ENCODE data around the gene TRERF1. TPM values are rescaled to one million over a fixed set of nuclear protein-coding genes. Genes with fewer than 3 reads are reported as not detected.

The TRERF1 gene
- total RNA-seq, 4 donors from 2014 or later = 0.47 to 0.87 (median 0.50) TPM

GRCh38 chr6:42441697-42442081 is 10.0 kb downstream of the TRERF1 start:
- no peaks in the 10 kb centered on the region for H3K9me3 ChIP-seq
- H3K4me1 ChIP-seq = no peaks in the 10 kb centered on the region
- no peaks in the 10 kb centered on the region for H3K27me3 ChIP-seq
- no peak overlapping the region for H3K4me3 ChIP-seq
- H3K27ac ChIP-seq = peak overlapping the region in 3 of 4 donors; percentile 37 to 51 (median 38)
- H3K36me3 ChIP-seq = no peaks in the 10 kb centered on the region
- no peak for DNase-seq
- intact Hi-C loops (cut with DNase I; ENCODE audit: low total_unique reads) (no loop called here), in situ Hi-C loops (cut with MboI; ENCODE audit: low sequenced_read_pairs in 4 of 4) (no loop called here)
- ATAC-seq = no peak
- TF ChIP-seq CTCF (IDR thresholded peaks at IDR 0.05 in 4 of 5, conservative IDR thresholded peaks at IDR 0.05 in 1 of 5) = no peak

- intact Hi-C loops (cut with DNase I; ENCODE audit: low total_unique reads) (no loop called here), in situ Hi-C loops (cut with MboI; ENCODE audit: low sequenced_read_pairs in 4 of 4) (no loop called here)
- Histone ChIP-seq H3K27ac (peak overlapping the region in 3 of 4 donors; percentile 37 to 51 (median 38)), H3K9me3 (no peaks in the 10 kb centered on the region), H3K4me1 (no peaks in the 10 kb centered on the region), H3K36me3 (no peaks in the 10 kb centered on the region), H3K4me3 (no peak overlapping the region), H3K27me3 (no peaks in the 10 kb centered on the region)
- ATAC-seq = peak; percentile 53 to 65
- no peak for DNase-seq
- TF ChIP-seq POLR2A (IDR thresholded peaks at IDR 0.05) (no peak), CTCF (IDR thresholded peaks at IDR 0.05 in 4 of 5, conservative IDR thresholded peaks at IDR 0.05 in 1 of 5) (no peak)
Measured at GRCh38 chr6:42440778-42441696, 10.7 kb downstream of the TRERF1 start.

- no peaks in the 10 kb centered on the region for H3K4me1 ChIP-seq
- H3K4me3 ChIP-seq = no peak overlapping the region
- no peaks in the 10 kb centered on the region for H3K27me3 ChIP-seq
- intact Hi-C loops (cut with DNase I; ENCODE audit: low total_unique reads) (no loop called here), in situ Hi-C loops (cut with MboI; ENCODE audit: low sequenced_read_pairs in 4 of 4) (no loop called here)
- peak overlapping the region in 1 of 4 donors; percentile 3 for H3K27ac ChIP-seq
- H3K36me3 ChIP-seq = no peaks in the 10 kb centered on the region
- H3K9me3 ChIP-seq = no peaks in the 10 kb centered on the region
- ATAC-seq (no peak), DNase-seq (no peak)
- no peak for TF ChIP-seq POLR2A (IDR thresholded peaks at IDR 0.05)
- TF ChIP-seq CTCF (IDR thresholded peaks at IDR 0.05 in 4 of 5, conservative IDR thresholded peaks at IDR 0.05 in 1 of 5) = no peak
Measured at GRCh38 chr6:42440027-42440426, 11.7 kb downstream of the TRERF1 start.

GRCh38 chr6:42436825-42437224 is 14.9 kb downstream of the TRERF1 start:
- intact Hi-C loops (cut with DNase I; ENCODE audit: low total_unique reads) (no loop called here), in situ Hi-C loops (cut with MboI; ENCODE audit: low sequenced_read_pairs in 4 of 4) (no loop called here)

More at GRCh38 chr6:42436825-42437224, 14.9 kb downstream of the TRERF1 start:
- H3K4me1 ChIP-seq = no peaks in the 10 kb centered on the region
- no peak for ATAC-seq
- no peaks in the 10 kb centered on the region for H3K36me3 ChIP-seq
- no peak overlapping the region for H3K27ac ChIP-seq
- H3K9me3 ChIP-seq = no peaks in the 10 kb centered on the region
- no peak overlapping the region for H3K4me3 ChIP-seq
- H3K27me3 ChIP-seq = no peaks in the 10 kb centered on the region
- TF ChIP-seq POLR2A (IDR thresholded peaks at IDR 0.05) (no peak), CTCF (IDR thresholded peaks at IDR 0.05 in 4 of 5, conservative IDR thresholded peaks at IDR 0.05 in 1 of 5) (no peak)
- DNase-seq = no peak

All from gastrocnemius medialis (tissue), 4 donors.